H7 (cell line): Measurements from ENCODE around the gene VTI1A. TPM values are rescaled to one million over a fixed set of nuclear protein-coding genes. Genes with fewer than 3 reads are reported as not detected.
"Not testable (repeated sequence)": the region's sequence is repeated elsewhere in the genome, so short reads cannot be mapped to it uniquely, and the experiment has no call there.

ENCODE experiments used
- DNase-seq: peaks from one replicate; pipeline ENCODE4 v3.0.0; 2012
- H3K27me3 ChIP-seq: 2 replicates; pipeline ENCODE4 v1.6.0; 2011; ENCODE audit warnings: mild to moderate bottlenecking, low read length; ENCODE audit not compliant: control insufficient read depth, insufficient read depth
- H3K36me3 ChIP-seq: replicated peaks from 2 replicates; pipeline ENCODE4 v1.5.1; 2011; ENCODE audit warnings: low read length; ENCODE audit not compliant: control insufficient read depth, insufficient read depth
- H3K4me3 ChIP-seq: 2 replicates; pipeline ENCODE4 v1.5.1; 2011; ENCODE audit warnings: low read depth, mild to moderate bottlenecking, control low read depth, low read length, moderate library complexity; ENCODE audit not compliant: insufficient read depth
- total RNA-seq: library from RNA; depleted of rRNA; stranded (reverse); fragments of >200 nt; shearing (Covaris generic); gene quantifications from 2 replicates; pipeline ENCODE4 v1.2.3, GENCODE V29; 2014; rRNA removed

The VTI1A gene
- 12.8 and 13.9 TPM in 2 replicates for total RNA-seq

DNA sequence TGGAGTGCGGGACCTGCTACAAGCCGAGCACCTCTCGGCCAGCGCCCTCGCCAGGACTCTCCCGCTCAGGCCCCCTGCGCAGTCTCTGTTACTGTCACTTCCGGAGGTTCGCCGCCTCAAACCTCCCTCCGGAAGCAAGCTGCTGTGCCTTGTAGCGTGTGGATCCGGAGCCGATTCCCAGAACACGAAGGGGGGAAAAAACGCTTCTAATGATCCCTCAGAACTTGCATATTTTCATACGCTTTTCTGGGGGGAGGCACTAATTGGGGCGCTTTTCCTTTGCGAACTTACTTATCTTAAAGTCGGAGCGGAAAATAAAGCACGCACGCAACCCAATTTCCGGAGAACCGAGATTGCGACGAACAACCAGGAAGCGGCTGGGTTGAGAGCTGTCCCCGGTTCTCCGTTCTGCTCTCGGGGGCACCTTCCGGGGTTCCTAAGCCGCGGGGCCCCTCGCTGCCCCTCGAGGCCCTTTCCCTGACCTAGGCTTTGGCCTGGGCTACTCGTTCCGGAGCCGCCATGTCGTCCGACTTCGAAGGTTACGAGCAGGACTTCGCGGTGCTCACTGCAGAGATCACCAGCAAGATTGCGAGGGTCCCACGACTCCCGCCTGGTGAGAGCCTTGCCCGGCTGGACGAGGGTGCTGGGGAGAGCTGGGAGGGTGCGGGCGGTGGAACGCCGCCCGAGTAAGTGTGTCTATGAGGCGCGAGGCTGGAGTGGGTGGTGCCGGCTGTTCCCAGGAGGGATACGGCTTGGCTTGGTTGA, at the start of gene VTI1A, which contains the start of gene ZDHHC6:
TSS of gene VTI1A (plus strand) at position 361 of the 765 bp plus-strand sequence. CDS start at position 520, 159 bp downstream.
TSS of gene ZDHHC6 (minus strand) at position 60 of the 765 bp plus-strand sequence. CDS start 1,478 bp downstream, outside the sequence.
- peak; percentile 84 for DNase-seq
- Histone ChIP-seq H3K36me3 (peaks cover 1% of the 10 kb centered on the region; the same call in 1 of the 2 replicates), H3K27me3 (no peaks in the 10 kb centered on the region), H3K4me3 (peak within 1 kb of the TSS; percentile 78)

DNA sequence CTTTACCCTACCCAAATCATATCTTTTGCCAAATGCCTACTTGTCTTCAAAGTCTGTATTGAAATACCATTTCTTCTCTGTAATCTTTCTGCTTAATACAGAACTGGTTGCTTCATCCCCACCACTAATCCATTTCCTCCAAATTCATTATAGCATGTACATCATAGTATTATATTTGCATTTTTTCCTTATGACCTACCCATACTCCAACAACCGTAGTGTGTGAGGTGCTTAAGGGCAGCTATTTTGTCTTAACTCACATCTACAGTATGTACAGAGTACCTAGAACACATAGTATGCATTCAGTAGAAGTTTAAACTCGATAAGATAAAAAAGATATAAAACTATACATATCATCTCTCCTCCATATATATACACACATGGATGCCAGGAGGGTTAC, 49.4 kb upstream of the VTI1A start:
- H3K4me3 ChIP-seq = no peak overlapping the region
- no peaks in the 10 kb centered on the region for H3K36me3 ChIP-seq
- no peak for DNase-seq
- no peaks in the 10 kb centered on the region; the same call in 1 of the 2 replicates for H3K27me3 ChIP-seq

DNA sequence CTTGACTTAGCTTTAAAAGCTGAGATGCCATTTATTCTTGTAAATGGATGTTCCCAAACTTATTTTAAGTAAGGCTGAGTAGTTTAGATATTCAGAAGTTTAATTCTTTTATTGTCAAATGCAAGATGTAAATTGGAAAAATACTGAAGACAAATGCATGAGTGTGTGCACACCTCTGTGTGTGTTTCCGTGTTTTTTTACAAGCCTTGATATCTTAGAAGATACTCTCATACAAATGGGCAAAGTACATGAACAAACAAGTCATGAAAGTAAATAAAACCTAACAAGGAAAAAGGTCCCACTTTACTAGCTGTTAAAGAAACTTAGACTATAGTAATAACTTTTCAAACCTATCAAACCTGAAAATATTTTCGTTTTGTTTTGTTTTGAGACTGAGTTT, 44.1 kb upstream of the VTI1A start:
- H3K36me3 ChIP-seq = no peaks in the 10 kb centered on the region

GRCh38 chr10:112404617-112405016, 42.4 kb upstream of the VTI1A start:
- no peak for DNase-seq
- H3K36me3 ChIP-seq = no peaks in the 10 kb centered on the region
- no peak overlapping the region for H3K4me3 ChIP-seq
- H3K27me3 ChIP-seq = no peaks in the 10 kb centered on the region

More for the DNA sequence above, 44.1 kb upstream of the VTI1A start:
- Histone ChIP-seq H3K4me3 (no peak overlapping the region), H3K27me3 (no peaks in the 10 kb centered on the region)
- DNase-seq = no peak

DNA sequence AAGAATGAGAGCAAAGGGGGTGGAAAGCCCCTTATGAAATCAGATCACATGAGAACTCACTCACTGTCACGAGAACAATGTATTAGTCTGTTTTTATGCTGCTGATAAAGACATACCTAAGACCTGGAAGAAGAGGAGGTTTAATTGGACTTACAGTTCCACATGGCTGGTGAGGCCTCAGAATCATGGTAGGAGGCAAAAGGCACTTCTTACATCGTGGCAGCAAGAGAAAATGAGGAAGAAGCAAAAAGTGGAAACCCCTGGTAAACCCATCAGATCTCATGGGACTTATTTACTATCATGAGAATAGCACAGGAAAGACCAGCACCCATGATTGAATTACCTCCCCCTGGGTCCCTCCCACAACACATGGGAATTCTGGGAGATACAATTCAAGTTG, 40.2 kb upstream of the VTI1A start:
- not testable (repeated sequence) for H3K4me3 ChIP-seq, H3K36me3 ChIP-seq, DNase-seq, H3K27me3 ChIP-seq

DNA sequence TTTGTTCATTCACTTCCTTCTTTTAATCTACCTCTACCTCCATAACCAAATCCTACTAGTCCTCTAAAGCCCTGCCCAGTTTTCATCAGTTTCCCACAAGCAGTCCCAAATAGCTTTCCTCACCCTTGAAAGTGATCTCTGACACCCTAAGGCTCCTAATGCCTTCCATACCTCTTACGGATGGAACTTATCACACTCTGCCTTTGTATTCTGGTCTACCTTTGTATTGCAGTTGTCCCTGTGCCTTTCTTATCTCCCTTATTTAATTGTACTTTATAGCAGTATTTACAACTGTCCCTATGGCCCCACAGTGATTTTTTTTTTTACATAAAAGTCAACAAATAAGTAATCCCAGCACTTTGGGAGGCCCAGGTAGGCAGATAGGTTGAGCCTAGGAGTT, 39.3 kb upstream of the VTI1A start:
- no peak for DNase-seq
- H3K36me3 ChIP-seq = no peaks in the 10 kb centered on the region
- no peak overlapping the region for H3K4me3 ChIP-seq
- H3K27me3 ChIP-seq = no peaks in the 10 kb centered on the region

GRCh38 chr10:112409299-112409698, 37.7 kb upstream of the VTI1A start:
- no peaks in the 10 kb centered on the region for H3K27me3 ChIP-seq
- no peak for DNase-seq
- H3K36me3 ChIP-seq = no peaks in the 10 kb centered on the region
- H3K4me3 ChIP-seq = no peak overlapping the region

DNA sequence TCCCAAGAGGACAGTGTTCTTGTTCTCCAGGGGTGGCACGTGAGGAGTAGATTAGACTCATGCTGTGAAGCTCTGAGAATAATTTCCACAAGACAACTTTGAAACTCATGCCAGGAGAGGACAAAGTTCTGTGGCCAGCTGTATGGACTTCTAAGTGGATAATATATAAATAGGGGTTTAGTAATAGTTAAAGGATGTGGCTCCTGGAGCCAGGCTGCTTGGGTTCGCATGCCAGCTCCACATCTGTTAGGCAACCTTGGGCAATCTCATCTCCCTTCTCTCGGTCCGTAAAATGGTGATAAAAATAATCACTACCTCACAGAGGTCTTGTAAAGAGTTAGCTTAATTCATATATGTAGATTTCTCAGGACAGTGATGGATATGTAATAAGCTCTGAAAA, 37.3 kb upstream of the VTI1A start:
- Histone ChIP-seq H3K36me3 (no peaks in the 10 kb centered on the region), H3K27me3 (no peaks in the 10 kb centered on the region), H3K4me3 (no peak overlapping the region)
- DNase-seq = no peak

DNA sequence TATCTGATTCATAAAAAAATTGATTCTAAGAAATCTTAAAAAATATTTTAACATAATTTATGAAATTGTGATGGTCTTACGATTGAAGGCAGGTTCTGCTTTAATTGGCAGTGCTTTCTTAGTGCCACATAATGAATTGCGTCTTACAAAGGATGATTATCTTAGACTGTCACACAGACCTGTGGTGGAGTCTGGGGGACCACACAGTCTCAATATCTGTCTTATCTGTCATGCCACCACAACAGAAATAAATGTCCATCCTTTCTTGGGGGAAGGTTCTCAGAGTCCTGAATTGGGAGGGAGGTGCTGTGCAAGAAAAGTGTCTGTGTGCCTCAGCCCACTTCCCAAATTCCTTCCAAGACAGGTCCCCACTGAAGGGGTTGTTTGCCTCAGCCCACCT, 34.3 kb upstream of the VTI1A start:
- Histone ChIP-seq H3K27me3 (no peaks in the 10 kb centered on the region), H3K36me3 (no peaks in the 10 kb centered on the region), H3K4me3 (no peak overlapping the region)
- no peak for DNase-seq

DNA sequence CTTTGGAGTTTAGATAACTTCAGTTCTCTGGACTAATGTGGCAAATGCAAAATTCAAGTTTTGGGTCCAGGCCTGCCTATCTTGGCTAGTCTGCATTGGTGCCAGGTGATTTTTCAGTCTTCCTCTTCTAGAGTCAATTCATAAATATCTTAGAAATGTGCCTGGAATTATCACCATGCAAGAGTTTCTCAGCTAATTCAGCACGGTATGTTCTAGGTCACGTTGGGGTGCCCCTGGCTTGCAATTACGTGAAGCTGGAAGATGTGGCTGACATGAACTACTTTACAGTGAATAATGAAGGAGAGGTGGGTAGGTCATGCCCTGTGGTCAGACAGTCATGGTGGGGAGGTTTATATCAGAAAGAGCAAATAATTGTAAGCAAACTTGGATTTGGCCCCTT, 25.3 kb upstream of the VTI1A start:
- no peak overlapping the region for H3K4me3 ChIP-seq
- H3K27me3 ChIP-seq = no peaks in the 10 kb centered on the region
- DNase-seq = no peak
- H3K36me3 ChIP-seq = no peaks in the 10 kb centered on the region

DNA sequence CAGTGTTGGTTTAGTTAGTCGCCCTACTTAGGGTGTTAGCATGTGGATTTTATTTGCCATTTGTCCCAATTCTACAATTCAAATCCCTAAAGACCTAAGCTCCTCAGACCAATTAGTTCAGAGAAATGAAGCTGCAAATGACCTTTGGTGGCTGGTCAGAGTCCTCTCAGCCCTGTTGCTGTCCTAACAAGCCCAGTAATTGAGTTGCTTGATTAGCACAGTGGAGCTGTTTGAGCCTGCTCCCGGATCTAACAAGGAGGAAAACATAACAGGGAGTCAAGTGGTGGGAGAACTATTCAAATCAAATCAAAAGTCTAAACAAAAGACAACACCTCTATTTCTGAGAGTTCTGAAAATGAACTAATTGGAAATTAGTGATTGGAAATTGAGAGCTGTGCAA, 22.4 kb upstream of the VTI1A start:
- Histone ChIP-seq H3K36me3 (no peaks in the 10 kb centered on the region), H3K27me3 (no peaks in the 10 kb centered on the region), H3K4me3 (no peak overlapping the region)
- no peak for DNase-seq

- H3K27me3 ChIP-seq = no peaks in the 10 kb centered on the region
- peaks cover 1% of the 10 kb centered on the region for H3K36me3 ChIP-seq
- no peak for DNase-seq
- no peak overlapping the region for H3K4me3 ChIP-seq
These were observed 20.9 kb upstream of the VTI1A start for GRCh38 chr10:112426111-112426510.

DNA sequence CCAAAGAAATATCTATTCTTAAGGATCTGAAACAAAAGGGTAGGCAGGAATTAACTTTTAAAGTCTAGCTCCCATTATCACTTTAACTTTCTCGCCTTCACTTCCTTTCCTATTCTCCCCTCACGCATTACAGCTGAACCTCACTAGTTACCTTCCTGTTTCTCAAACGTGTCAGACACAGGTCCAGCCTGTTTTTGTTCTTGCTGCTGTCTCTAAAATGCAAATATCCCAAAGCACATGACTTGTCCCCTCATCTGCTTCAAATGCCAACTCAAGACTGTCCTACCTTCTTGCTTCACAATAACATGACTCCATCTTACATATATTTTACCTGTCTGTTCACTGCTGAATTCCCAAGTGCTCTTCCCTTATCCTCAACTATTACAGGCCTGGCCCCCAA, 17.9 kb upstream of the VTI1A start:
- DNase-seq = no peak
- H3K27me3 ChIP-seq = no peaks in the 10 kb centered on the region
- H3K36me3 ChIP-seq = peaks cover 12% of the 10 kb centered on the region
- no peak overlapping the region for H3K4me3 ChIP-seq

- no peak overlapping the region for H3K4me3 ChIP-seq
- H3K36me3 ChIP-seq = peaks cover 13% of the 10 kb centered on the region
- no peak for DNase-seq
- H3K27me3 ChIP-seq = no peaks in the 10 kb centered on the region
These were observed 17.3 kb upstream of the VTI1A start for GRCh38 chr10:112429654-112430230.

DNA sequence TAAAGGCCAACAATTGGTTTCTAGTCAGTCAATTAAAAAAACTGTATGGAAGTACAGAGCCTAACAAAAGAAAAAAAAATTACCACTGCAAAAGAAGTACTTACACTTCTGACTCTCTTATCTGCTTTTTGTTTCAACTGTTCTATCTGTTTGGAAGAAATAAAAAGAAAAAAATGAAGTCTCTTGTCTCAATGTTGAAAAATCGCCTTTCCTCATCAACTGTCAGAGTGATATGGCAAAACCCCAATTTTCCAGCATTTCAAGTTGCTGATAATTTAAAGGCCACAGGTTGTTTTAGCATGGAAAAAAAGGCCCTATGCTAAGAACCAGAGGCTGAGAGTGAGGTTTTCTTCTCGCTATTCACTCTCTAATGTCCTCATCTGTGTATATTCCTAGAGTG, 13.9 kb upstream of the VTI1A start:
- Histone ChIP-seq H3K27me3 (no peaks in the 10 kb centered on the region), H3K4me3 (no peak overlapping the region), H3K36me3 (peaks cover 16% of the 10 kb centered on the region)
- DNase-seq = no peak
